NCI-H1436 (cell line): ENCODE data around the gene IGFL2.
"Not testable (repeated sequence)": the region's sequence is repeated elsewhere in the genome, so short reads cannot be mapped to it uniquely, and the experiment has no call there.

Source experiments
- DNase-seq: peaks from one replicate; lab custom pipeline; 2025; lab: John Stamatoyannopoulos, UW

IGFL2 gene

GRCh38 chr19:46147791-46148288 is at the start of gene IGFL2:
TSS of gene IGFL2 (plus strand) at chr19:46148238. CDS start at chr19:46148279, 41 bp downstream.
- DNase-seq = no peak

GRCh38 chr19:46100344-46100743 is 47.7 kb upstream of the IGFL2 start:
- no peak for DNase-seq

- DNase-seq = no peak
Measured at GRCh38 chr19:46101293-46101692, 46.7 kb upstream of the IGFL2 start.

- DNase-seq = not testable (repeated sequence)
Measured at GRCh38 chr19:46102333-46102732, 45.7 kb upstream of the IGFL2 start.

GRCh38 chr19:46107371-46107770 is 40.7 kb upstream of the IGFL2 start:
- DNase-seq = no peak

- no peak for DNase-seq
Measured at GRCh38 chr19:46109876-46110275, 38.2 kb upstream of the IGFL2 start.

GRCh38 chr19:46111376-46111775 is 36.7 kb upstream of the IGFL2 start:
- DNase-seq = no peak

GRCh38 chr19:46112527-46112926 is 35.5 kb upstream of the IGFL2 start:
- no peak for DNase-seq

GRCh38 chr19:46113726-46114125 is 34.3 kb upstream of the IGFL2 start:
- DNase-seq = no peak

- no peak for DNase-seq
Measured at GRCh38 chr19:46115396-46116106, 32.5 kb upstream of the IGFL2 start.

- DNase-seq = no peak
Measured at GRCh38 chr19:46116121-46116520, 31.9 kb upstream of the IGFL2 start.

- no peak for DNase-seq
Measured at GRCh38 chr19:46118136-46118535, 29.9 kb upstream of the IGFL2 start.

- no peak for DNase-seq
Measured at GRCh38 chr19:46124638-46125115, 23.4 kb upstream of the IGFL2 start, which contains the start of gene IGFL3. TSS of gene IGFL3 (minus strand) at chr19:46124688. CDS start at chr19:46124649, 39 bp downstream.

GRCh38 chr19:46125447-46125846 is 22.6 kb upstream of the IGFL2 start:
- no peak for DNase-seq

- DNase-seq = no peak
Measured at GRCh38 chr19:46126086-46126580, 21.9 kb upstream of the IGFL2 start.

- DNase-seq = no peak
Measured at GRCh38 chr19:46131485-46132143, 16.4 kb upstream of the IGFL2 start.

GRCh38 chr19:46132508-46133100 is 15.4 kb upstream of the IGFL2 start:
- no peak for DNase-seq

- no peak for DNase-seq
Measured at GRCh38 chr19:46133101-46133627, 14.9 kb upstream of the IGFL2 start.

GRCh38 chr19:46133777-46134241 is 14.2 kb upstream of the IGFL2 start:
- DNase-seq = no peak

GRCh38 chr19:46134527-46134926 is 13.5 kb upstream of the IGFL2 start:
- DNase-seq = no peak

- DNase-seq = no peak
Measured at GRCh38 chr19:46137915-46138473, 10.0 kb upstream of the IGFL2 start.

GRCh38 chr19:46141421-46141820 is 6.6 kb upstream of the IGFL2 start:
- DNase-seq = no peak
